Measurements from ENCODE around the gene TP53AIP1. TPM values are rescaled to one million over a fixed set of nuclear protein-coding genes. Genes with fewer than 3 reads are reported as not detected.

Gene TP53AIP1
- 0.15 TPM in 1 of 5 replicates, not detected in the others for total RNA-seq (2022; extraction: Qiagen RNA extraction; ENCODE audit: low read depth)

GRCh38 chr11:128942817-128943427 lies at the start of gene TP53AIP1:
Gene TP53AIP1 (minus strand): TSS chr11:128942871. CDS start chr11:128937818, 5,053 bp downstream.

GRCh38 chr11:128890543-128891368 lies 51.9 kb downstream of the TP53AIP1 start, which contains the start of gene KCNJ5:
Gene KCNJ5 (plus strand): TSS chr11:128891356. CDS start chr11:128911274, 19,918 bp downstream.

Other genes with a start within 250 kb of the TP53AIP1 start
- 0.15 to 0.62 TPM (median 0.35 TPM) in 5 replicates for gene FLI1, start 248.8 kb downstream of the TP53AIP1 start, total RNA-seq (2022; extraction: Qiagen RNA extraction; ENCODE audit: low read depth)
- gene KCNJ1, start 75.6 kb downstream of the TP53AIP1 start, total RNA-seq (2022; extraction: Qiagen RNA extraction; ENCODE audit: low read depth): not detected in 5 replicates
- gene KCNJ5, start 51.5 kb downstream of the TP53AIP1 start, total RNA-seq (2022; extraction: Qiagen RNA extraction; ENCODE audit: low read depth): 0.09 to 0.12 TPM in 2 of 5 replicates, not detected in the others
- 2.9 to 6.8 TPM (median 4.5 TPM) in 5 replicates for gene ARHGAP32, start 249.5 kb upstream of the TP53AIP1 start, total RNA-seq (2022; extraction: Qiagen RNA extraction; ENCODE audit: low read depth)